Subcutaneous abdominal adipose tissue (tissue), 5 donors: Measurements from ENCODE around the gene IFNA21.
"Not testable (repeated sequence)": the region's sequence is repeated elsewhere in the genome, so short reads cannot be mapped to it uniquely, and the experiment has no call there.

Experiments used
- H3K27ac ChIP-seq: one replicate; pipeline ENCODE4 v1.7.0; 2013; ENCODE audit warnings: low read depth, mild to moderate bottlenecking, inconsistent platforms, low read length, moderate library complexity
- H3K27me3 ChIP-seq, 5 donors: one replicate each; pipeline ENCODE4 v1.7.0; 2013; ENCODE audit warnings: low read length in 5 of 5, inconsistent platforms in 1 of 5; ENCODE audit not compliant: control insufficient read depth in 5 of 5, insufficient read depth in 4 of 5
- H3K36me3 ChIP-seq, 5 donors: one replicate each; pipeline ENCODE4 v1.7.0; 2013; ENCODE audit warnings: low read length in 5 of 5; ENCODE audit not compliant: control insufficient read depth in 5 of 5, insufficient read depth in 5 of 5
- H3K4me1 ChIP-seq, 5 donors: one replicate each; pipeline ENCODE4 v1.7.0; 2013; ENCODE audit warnings: low read length in 5 of 5, mild to moderate bottlenecking in 3 of 5, moderate library complexity in 1 of 5; ENCODE audit not compliant: control insufficient read depth in 5 of 5, insufficient read depth in 5 of 5
- H3K4me3 ChIP-seq, 5 donors: one replicate each; pipeline ENCODE4 v1.7.0; 2013; ENCODE audit warnings: low read length in 5 of 5, low read depth in 1 of 5
- H3K9ac ChIP-seq, 5 donors: one replicate each; pipeline ENCODE4 v1.7.0; 2013; ENCODE audit warnings: low read length in 5 of 5, mild to moderate bottlenecking in 4 of 5, moderate library complexity in 3 of 5
- H3K9me3 ChIP-seq, 5 donors: one replicate each; pipeline ENCODE4 v1.7.0; 2013; ENCODE audit warnings: low read length in 5 of 5; ENCODE audit not compliant: control insufficient read depth in 5 of 5
- donor health status: healthy.
- donor health status: healthy.
- donor health status: healthy.
- donor health status: healthy.
- donor health status: healthy.

The IFNA21 gene

DNA sequence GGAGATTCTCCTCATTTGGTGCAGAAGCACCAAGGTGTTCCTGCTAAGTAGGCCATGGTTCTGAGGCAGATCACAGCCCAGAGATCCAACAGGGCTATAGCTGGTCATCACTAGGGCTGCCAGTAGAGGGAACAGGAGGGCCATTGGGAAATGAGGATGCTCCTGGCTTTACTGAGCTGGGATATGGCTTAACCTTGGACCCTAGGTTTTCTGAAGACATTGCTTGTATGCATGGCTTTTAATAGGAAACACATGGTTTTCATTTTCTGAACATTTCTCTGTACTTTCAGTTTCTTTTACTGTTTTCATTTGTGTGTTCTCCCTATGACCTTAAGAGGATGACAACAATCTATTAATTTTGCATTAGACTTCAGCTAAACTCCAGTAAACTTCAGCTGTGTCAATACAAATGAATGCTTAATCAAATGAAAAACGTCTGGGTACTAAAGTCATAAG lies 25.0 kb downstream of the IFNA21 start, which contains the start of gene IFNW1:
Gene IFNW1 (minus strand): TSS at position 406 of the 456 bp plus-strand sequence. CDS start 262 bp downstream, at position 144.
- H3K27ac ChIP-seq = no peak within 1 kb of the TSS
- H3K4me1 ChIP-seq = peaks cover 0 to 16% (median 0%) of the 10 kb centered on the region in 5 donors
- no peak within 1 kb of the TSS for H3K9ac ChIP-seq
- H3K4me3 ChIP-seq = no peak within 1 kb of the TSS
- H3K9me3 ChIP-seq = no peaks in the 10 kb centered on the region
- no peaks in the 10 kb centered on the region for H3K27me3 ChIP-seq
- no peaks in the 10 kb centered on the region for H3K36me3 ChIP-seq

DNA sequence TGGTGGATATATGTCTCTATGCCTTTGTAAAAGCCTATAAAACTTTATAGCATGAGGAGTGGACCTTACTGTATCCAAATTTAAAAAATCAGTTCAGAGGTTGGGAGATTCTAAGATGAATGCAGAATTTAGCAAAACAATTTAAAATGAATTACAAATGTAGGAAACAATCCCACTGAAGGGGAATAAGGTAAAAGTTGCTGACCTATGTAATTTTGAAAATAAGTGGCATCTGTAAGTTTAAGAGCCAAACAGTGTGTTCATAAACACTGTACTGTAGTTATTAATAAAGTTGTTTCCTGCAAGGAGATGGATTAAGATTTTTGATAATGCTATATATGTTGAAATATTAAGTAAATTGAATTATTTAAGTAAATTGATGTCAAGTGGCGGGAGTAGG lies 29.4 kb downstream of the IFNA21 start:
- Histone ChIP-seq H3K27me3 (no peaks in the 10 kb centered on the region), H3K4me1 (no peaks in the 10 kb centered on the region), H3K9me3 (no peaks in the 10 kb centered on the region), H3K4me3 (no peak overlapping the region), H3K27ac (no peak overlapping the region), H3K9ac (no peak overlapping the region), H3K36me3 (no peaks in the 10 kb centered on the region)

DNA sequence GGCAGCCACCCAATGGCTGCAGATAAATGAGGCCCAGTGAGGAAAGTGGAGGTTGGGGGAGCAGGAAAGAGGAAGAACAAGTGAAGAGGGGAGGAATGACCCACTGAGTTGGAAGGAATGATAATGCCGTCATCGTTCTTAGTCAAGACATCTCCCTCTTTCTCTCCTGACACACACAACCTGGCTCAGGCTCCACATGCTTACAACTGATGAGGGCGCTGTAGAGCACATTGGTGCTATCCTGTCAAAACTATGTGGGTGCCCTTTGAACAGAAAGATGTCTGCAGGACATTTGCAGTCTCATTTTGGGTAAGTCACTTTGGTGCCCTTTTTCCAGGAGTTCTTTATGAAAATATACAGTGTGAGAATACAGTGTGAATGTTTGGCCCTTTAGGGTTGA lies 30.7 kb downstream of the IFNA21 start:
- no peak overlapping the region for H3K4me3 ChIP-seq
- no peak overlapping the region for H3K27ac ChIP-seq
- no peak overlapping the region for H3K9ac ChIP-seq
- no peaks in the 10 kb centered on the region for H3K9me3 ChIP-seq
- no peaks in the 10 kb centered on the region for H3K27me3 ChIP-seq
- H3K36me3 ChIP-seq = no peaks in the 10 kb centered on the region
- no peaks in the 10 kb centered on the region for H3K4me1 ChIP-seq

DNA sequence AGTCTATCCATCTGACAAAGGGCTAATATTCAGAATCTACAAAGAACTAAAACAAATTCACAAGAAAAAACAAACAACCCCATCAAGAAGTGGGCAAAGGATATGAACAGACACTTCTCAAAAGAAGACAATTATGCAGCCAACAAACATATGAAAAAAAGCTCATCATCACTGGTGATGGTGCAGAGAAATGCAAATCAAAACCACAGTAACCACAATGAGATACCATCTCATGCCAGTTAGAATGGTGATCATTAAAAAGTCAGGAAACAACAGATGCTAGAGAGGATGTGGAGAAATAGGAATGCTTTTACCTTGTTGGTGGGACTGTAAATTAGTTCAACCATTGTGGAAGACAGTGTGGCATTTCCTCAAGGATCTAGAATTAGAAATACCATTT lies 38.3 kb downstream of the IFNA21 start:
- H3K9ac ChIP-seq, H3K4me3 ChIP-seq: not testable (repeated sequence)

DNA sequence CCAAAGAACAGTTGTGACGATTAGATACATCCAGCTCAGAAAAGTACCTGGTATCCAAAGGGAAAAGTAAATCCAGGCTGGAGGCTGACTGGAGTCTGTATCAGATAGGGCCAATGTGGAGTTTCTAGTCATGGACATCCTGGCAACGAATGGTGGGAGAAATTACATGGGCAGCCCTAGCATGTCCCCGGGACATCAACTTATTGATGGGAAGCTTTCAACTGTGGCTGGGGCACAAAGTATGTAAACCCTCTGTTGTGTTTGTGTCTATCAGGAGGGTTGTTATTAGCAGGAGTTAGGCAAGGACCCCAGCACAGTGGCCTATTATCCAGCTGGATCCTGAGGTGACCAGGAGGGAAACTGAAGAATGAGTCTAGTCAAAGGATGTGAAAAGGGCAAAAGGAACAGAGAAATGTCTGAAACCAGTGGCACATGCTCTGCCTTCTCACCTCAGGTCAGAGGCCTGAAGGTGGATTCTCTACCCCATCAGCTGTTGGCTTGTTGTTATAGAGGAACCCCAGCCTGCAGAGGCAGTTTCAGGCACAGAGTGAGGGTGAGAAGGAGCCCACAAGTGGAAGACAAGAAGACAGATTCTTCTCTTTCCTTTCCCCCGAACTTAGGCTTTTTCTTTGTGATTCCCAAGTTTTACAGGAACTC lies 44.7 kb downstream of the IFNA21 start:
- Histone ChIP-seq H3K36me3 (no peaks in the 10 kb centered on the region), H3K27ac (no peak overlapping the region), H3K9ac (no peak overlapping the region), H3K27me3 (no peaks in the 10 kb centered on the region), H3K4me1 (peaks cover 0 to 13% (median 10%) of the 10 kb centered on the region in 5 donors), H3K4me3 (no peak overlapping the region), H3K9me3 (no peaks in the 10 kb centered on the region)

More for the DNA sequence above, 38.3 kb downstream of the IFNA21 start:
- not testable (repeated sequence) for H3K27me3 ChIP-seq, H3K4me1 ChIP-seq, H3K9me3 ChIP-seq, H3K36me3 ChIP-seq, H3K27ac ChIP-seq

DNA sequence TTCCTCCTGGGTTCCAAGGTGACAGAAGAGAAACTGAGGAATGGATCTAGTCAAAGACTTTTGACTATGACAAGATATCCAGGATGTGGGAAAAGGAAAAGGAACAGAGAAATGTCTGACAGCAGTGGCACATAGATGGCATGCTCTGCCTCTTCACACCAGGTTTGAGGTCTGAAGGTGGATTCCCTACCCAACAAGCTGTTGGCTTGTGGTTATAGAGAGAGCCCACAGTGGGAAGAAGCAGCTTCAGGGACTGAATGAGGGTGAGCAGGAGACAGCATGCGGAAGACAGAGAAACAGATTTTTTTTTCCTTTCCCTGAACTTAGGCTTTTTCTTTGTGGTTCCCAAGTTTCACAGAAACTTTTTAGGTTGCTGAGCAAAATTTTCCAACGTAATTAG lies 45.4 kb downstream of the IFNA21 start:
- H3K36me3 ChIP-seq = no peaks in the 10 kb centered on the region
- H3K4me3 ChIP-seq = no peak overlapping the region
- no peak overlapping the region for H3K9ac ChIP-seq
- H3K4me1 ChIP-seq = peaks cover 0 to 13% (median 10%) of the 10 kb centered on the region in 5 donors
- H3K9me3 ChIP-seq = no peaks in the 10 kb centered on the region
- H3K27me3 ChIP-seq = no peaks in the 10 kb centered on the region
- no peak overlapping the region for H3K27ac ChIP-seq

DNA sequence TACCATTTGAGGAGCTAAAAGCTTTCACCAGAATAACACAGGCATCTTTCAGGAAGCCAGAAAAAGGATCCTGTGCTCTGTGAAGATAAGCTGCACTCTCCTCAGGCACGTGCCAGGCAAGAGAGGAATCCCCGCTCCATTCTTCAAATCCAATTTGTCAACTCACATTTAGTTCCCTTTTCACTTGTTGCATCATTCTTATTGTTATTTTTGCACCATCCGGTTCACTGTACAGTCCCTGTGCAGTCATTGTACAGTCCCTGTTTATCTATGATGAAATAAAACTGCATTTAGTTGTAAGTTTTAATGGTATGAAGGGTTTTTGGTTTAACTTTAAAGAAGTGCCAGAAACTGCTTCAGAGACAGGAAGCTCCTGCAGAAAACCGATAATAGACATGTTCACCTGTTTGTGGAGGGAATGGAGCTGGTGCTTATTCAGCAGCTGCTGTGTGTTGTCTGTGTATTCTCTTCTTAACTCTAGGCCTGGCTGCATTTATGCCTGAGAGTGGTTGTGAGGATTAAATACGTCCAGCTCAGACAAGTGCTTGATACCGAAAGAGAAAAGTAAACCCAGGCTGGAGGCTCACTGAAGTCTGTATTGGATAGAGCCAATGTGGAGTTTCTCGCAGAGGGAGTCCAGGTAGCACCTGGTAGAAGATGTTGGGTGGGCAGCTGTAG lies 47.2 kb downstream of the IFNA21 start:
- Histone ChIP-seq H3K9ac (no peak overlapping the region), H3K4me1 (peaks cover 0 to 13% (median 10%) of the 10 kb centered on the region in 5 donors), H3K27me3 (no peaks in the 10 kb centered on the region), H3K9me3 (no peaks in the 10 kb centered on the region), H3K36me3 (no peaks in the 10 kb centered on the region), H3K4me3 (no peak overlapping the region), H3K27ac (no peak overlapping the region)
